ENCODE data around the gene MTG1.

- TF ChIP-seq CTCF (IDR thresholded peaks at IDR 0.05) (no peak), EP300 (IDR thresholded peaks at IDR 0.05) (no peak), POLR2A (IDR thresholded peaks at IDR 0.05) (no peak)
Observed at GRCh38 chr10:133453516-133454203, 59.7 kb downstream of the MTG1 start, which contains the start of gene SCART1.

Measured in sigmoid colon (tissue), 4 donors.